Mucosa of rectum (tissue), 2 donors: ENCODE results near the gene KLHL3.
"Not testable (repeated sequence)": the region's sequence is repeated elsewhere in the genome, so short reads cannot be mapped to it uniquely, and the experiment has no call there.

Experiments
- H3K27ac ChIP-seq, 2 donors: one replicate each; pipeline ENCODE4 v1.7.0; 2013; ENCODE audit warnings: inconsistent platforms in 2 of 2, low read depth in 2 of 2, low read length in 2 of 2
- H3K27me3 ChIP-seq, 2 donors: one replicate each; pipeline ENCODE4 v1.7.0; 2013; ENCODE audit warnings: low read length in 2 of 2; ENCODE audit not compliant: control insufficient read depth in 2 of 2, insufficient read depth in 2 of 2
- H3K36me3 ChIP-seq, 2 donors: one replicate each; pipeline ENCODE4 v1.7.0; 2013; ENCODE audit warnings: low read length in 2 of 2; ENCODE audit not compliant: control insufficient read depth in 2 of 2, insufficient read depth in 2 of 2
- H3K4me1 ChIP-seq, 2 donors: one replicate each; pipeline ENCODE4 v1.7.0; 2013; ENCODE audit warnings: low read length in 2 of 2, mild to moderate bottlenecking in 1 of 2; ENCODE audit not compliant: control insufficient read depth in 2 of 2, insufficient read depth in 2 of 2
- H3K4me3 ChIP-seq, 2 donors: one replicate each; pipeline ENCODE4 v1.7.0; 2013; ENCODE audit warnings: low read length in 2 of 2
- H3K9ac ChIP-seq, 2 donors: one replicate each; pipeline ENCODE4 v1.7.0; 2013; ENCODE audit warnings: low read length in 2 of 2, low read depth in 1 of 2, mild to moderate bottlenecking in 1 of 2
- H3K9me3 ChIP-seq, 2 donors: one replicate each; pipeline ENCODE4 v1.7.0; 2013; ENCODE audit warnings: low read length in 2 of 2; ENCODE audit not compliant: control insufficient read depth in 2 of 2
- donor health status: healthy.
- donor health status: Normal muscosa, but diverticular disease.

KLHL3 gene

DNA sequence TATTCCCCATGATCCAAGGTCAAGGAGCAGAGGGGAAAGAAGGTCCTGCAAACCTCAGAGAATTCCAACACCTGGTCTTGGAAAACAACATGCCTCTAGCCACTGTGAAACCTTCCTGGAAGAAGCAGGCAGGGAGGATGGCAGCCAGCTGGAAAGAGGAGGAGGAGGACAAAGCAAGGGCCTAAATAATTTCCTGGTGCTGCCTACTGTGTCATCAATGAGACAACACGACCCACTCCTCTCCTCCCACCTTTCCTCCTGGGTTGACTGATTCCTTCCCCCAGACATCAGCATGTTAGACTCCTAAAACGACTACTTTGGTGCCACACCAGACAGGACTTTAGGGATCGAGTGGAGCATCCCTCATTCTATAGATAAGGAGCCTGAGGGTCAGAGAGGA is 78.8 kb downstream of the KLHL3 start:
- Histone ChIP-seq H3K9ac (no peak overlapping the region), H3K4me3 (no peak overlapping the region), H3K4me1 (no peaks in the 10 kb centered on the region), H3K27me3 (no peaks in the 10 kb centered on the region), H3K27ac (no peak overlapping the region), H3K9me3 (no peaks in the 10 kb centered on the region), H3K36me3 (no peaks in the 10 kb centered on the region)

DNA sequence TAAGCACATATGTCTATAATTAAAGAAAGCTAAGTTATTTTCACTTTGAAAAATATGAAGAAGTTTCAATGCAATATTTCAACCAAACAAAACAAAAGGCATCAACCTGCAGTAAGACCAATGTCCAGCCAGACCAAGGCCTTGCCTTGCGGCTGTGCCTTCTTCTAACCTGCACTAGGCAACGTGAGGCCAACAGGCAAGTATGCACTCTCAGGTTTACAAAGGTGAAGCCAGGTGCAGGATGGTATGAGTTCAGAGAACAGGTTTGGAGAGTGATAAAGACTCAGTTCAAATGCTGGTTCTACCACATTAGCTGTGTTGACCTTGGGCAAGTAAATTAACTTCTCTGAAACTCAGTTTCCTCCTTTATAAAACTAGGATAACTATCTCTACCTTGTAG is 79.3 kb downstream of the KLHL3 start:
- Histone ChIP-seq H3K4me1 (no peaks in the 10 kb centered on the region), H3K27me3 (no peaks in the 10 kb centered on the region), H3K36me3 (no peaks in the 10 kb centered on the region), H3K27ac (no peak overlapping the region), H3K9ac (no peak overlapping the region), H3K4me3 (no peak overlapping the region), H3K9me3 (no peaks in the 10 kb centered on the region)

DNA sequence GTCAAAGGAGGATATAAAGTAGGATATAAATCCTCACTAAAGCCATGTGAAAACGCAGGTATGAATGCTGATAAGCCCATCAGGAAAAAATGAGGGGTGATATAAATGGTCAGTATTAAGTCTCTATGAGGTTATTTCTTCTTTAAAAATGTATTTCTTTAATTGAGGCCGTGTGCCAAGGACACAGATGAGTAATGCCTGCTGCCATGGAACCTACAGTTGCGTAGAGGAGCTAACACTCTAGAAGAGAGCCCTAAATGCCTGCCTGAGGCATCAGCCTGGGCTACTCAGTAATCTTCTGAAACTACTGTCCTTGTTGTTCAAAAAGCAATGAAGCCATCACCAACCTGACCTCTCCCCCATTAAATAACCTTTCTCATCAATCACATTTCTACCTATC is 84.9 kb downstream of the KLHL3 start:
- Histone ChIP-seq H3K9me3 (no peaks in the 10 kb centered on the region), H3K4me3 (no peak overlapping the region), H3K27ac (no peak overlapping the region), H3K9ac (no peak overlapping the region), H3K36me3 (no peaks in the 10 kb centered on the region), H3K27me3 (no peaks in the 10 kb centered on the region), H3K4me1 (no peaks in the 10 kb centered on the region)

DNA sequence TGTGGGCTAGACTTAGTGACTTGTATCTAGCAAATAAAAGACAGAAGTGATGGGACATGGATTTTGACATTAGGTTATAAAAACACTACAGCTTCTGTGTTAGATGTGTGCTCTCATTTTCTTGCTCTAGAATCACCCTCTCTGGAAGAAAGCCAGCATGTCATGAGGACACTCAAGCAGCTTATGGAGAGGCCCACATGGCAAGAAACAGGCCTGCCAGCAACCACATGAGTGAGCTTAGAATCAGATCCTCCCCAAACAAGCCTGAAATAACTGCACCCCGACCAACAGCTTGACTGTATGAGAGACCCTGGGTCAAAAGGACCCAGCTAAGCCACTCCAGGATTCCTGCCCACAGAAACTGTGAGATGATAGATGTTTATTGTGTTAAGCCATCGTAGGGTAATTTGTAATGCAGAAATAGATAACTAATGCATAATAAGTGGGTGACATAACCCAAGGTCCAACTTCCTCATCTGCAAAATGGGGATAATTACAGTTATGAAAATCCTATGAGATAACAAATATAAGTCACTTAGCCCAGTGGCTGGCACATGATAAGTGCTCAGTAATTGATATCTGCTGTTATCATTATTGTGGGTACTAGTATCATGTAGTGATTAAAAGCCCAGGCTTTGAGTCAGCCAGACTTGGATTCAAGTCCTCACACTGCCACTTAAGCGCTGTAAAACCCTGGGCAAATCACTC is 86.5 kb downstream of the KLHL3 start:
- Histone ChIP-seq H3K27ac (no peak overlapping the region), H3K27me3 (no peaks in the 10 kb centered on the region), H3K36me3 (no peaks in the 10 kb centered on the region), H3K9ac (no peak overlapping the region), H3K9me3 (no peaks in the 10 kb centered on the region), H3K4me1 (no peaks in the 10 kb centered on the region), H3K4me3 (no peak overlapping the region)

DNA sequence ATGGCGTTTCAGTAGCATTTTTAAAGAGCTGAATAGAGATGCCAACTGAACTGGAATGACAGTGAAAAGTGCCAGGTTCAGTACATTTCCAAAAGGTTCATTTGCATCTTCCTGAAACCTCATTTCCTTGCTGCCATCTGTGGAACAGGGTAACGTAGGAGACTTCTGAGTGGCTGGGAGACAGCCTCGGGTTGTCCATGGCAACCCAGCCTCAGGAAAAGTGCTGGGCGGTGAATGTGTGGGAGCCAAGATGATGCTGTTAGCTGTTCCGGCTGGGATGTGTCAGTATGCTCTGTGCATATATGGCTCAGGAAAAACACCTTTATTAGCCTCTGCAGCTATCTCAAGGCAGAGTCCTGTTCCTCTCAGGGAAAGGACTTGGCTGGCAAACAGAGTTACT is 87.5 kb downstream of the KLHL3 start:
- H3K27ac ChIP-seq = no peak overlapping the region
- no peaks in the 10 kb centered on the region for H3K27me3 ChIP-seq
- H3K9ac ChIP-seq = no peak overlapping the region
- no peaks in the 10 kb centered on the region for H3K4me1 ChIP-seq
- H3K9me3 ChIP-seq = no peaks in the 10 kb centered on the region
- no peaks in the 10 kb centered on the region for H3K36me3 ChIP-seq
- no peak overlapping the region for H3K4me3 ChIP-seq

DNA sequence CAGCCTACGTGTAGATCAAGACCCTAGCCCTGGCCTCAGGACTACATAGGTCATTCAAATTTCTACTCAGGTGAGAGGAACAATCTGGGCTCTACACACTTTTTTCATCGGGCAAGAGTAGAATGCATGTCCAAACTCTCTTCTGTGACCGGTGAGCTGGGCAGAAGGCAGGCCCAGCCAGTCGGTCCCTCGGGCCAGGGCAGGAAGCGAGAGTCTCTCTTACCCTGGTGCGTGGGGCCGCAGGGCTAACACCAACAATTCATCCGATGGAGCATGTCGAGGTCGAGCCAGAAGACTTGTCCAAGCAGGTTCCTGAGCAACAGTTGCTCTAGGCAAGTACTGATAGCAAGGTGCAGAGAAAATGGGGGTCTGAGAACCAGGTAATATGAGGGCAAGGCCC is 88.5 kb downstream of the KLHL3 start:
- Histone ChIP-seq H3K27me3 (no peaks in the 10 kb centered on the region), H3K36me3 (no peaks in the 10 kb centered on the region), H3K4me3 (no peak overlapping the region), H3K4me1 (no peaks in the 10 kb centered on the region), H3K27ac (no peak overlapping the region), H3K9ac (no peak overlapping the region), H3K9me3 (no peaks in the 10 kb centered on the region)

DNA sequence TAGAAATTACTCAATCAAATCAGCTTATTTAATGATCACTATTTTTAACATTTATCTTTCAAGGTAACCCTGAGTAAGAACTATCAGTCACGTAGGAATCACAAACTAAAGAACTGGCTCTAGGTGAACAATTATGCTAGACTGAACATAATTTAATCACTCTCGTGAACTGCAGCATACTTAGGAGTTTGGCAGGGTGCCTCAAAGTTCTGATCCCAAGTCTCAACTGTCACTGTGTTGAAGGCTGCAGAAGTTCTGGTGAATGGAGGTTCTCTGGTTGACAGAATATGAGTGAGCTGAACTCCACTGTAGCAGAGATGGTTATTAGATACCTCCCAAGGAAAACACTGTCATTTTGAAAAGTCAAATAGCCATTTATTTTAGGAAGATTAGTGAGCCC is 89.1 kb downstream of the KLHL3 start:
- Histone ChIP-seq H3K4me3 (no peak overlapping the region), H3K9me3 (no peaks in the 10 kb centered on the region), H3K9ac (no peak overlapping the region), H3K27ac (no peak overlapping the region), H3K36me3 (no peaks in the 10 kb centered on the region), H3K4me1 (no peaks in the 10 kb centered on the region), H3K27me3 (no peaks in the 10 kb centered on the region)

DNA sequence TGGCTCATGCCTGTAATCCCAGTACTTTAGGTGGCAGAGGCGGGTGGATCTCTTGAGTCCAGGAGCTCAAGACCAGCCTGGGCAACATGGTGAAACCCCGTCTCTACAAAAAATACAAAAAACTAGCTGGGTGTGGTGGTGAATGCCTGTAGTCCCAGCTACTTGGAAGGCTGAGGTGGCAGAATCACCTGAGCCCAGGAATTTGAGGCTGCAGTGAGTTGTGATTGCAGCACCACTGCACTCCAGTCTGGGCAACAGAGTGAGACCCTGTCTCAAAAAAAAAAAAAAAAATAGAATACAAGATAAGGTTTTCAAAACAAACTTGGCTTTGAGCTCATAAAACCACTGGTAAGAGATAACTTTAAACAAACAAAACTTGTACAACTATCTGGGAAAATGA is 92.8 kb downstream of the KLHL3 start:
- H3K27me3 ChIP-seq, H3K36me3 ChIP-seq, H3K4me3 ChIP-seq, H3K27ac ChIP-seq, H3K9me3 ChIP-seq, H3K4me1 ChIP-seq, H3K9ac ChIP-seq: not testable (repeated sequence)

DNA sequence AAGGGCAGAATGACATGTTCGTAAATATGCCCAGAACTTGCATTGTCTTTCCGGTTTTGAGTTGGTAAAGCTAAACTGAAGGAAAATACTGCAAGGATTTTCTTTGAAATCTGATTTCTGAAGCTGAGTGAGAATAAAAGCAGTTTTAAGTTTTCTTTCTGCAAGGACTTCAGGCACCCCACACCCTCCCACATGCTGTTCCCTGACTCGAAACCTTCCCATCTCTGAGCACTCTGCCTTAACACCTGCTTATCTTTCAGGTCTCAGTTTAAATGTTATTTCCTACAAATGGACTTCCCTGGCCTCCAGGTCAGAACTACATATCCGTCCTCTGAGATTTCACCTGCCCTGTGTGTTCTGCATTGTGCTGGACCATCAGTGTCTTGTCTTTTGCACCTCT is 93.8 kb downstream of the KLHL3 start:
- H3K9me3 ChIP-seq = no peaks in the 10 kb centered on the region
- no peak overlapping the region for H3K4me3 ChIP-seq
- no peak overlapping the region for H3K9ac ChIP-seq
- no peak overlapping the region for H3K27ac ChIP-seq
- no peaks in the 10 kb centered on the region for H3K27me3 ChIP-seq
- H3K4me1 ChIP-seq = no peaks in the 10 kb centered on the region
- H3K36me3 ChIP-seq = peaks cover 0 to 3% of the 10 kb centered on the region in 2 donors

DNA sequence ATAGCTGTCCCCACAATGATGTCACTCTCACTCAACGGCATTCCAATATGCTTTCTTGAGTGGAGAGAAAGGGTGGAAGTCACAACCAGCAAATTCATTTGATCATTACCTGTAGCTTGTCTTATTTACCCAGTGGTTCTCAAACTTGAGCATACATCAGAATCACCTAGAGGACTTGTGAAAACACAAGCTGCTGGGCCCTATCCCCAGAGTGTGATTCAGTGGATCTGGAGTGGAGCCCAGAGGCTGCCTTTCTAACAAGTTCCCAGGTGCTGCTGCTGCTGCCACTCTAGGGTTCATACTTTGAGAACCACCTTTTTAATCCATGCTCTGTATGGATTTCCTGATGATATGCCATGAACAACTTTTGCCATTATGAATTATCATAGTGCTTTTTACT is 94.7 kb downstream of the KLHL3 start:
- H3K9me3 ChIP-seq = no peaks in the 10 kb centered on the region
- H3K4me1 ChIP-seq = no peaks in the 10 kb centered on the region
- H3K27ac ChIP-seq = no peak overlapping the region
- H3K36me3 ChIP-seq = peaks cover 0 to 3% of the 10 kb centered on the region in 2 donors
- H3K27me3 ChIP-seq = no peaks in the 10 kb centered on the region
- no peak overlapping the region for H3K4me3 ChIP-seq
- no peak overlapping the region for H3K9ac ChIP-seq

DNA sequence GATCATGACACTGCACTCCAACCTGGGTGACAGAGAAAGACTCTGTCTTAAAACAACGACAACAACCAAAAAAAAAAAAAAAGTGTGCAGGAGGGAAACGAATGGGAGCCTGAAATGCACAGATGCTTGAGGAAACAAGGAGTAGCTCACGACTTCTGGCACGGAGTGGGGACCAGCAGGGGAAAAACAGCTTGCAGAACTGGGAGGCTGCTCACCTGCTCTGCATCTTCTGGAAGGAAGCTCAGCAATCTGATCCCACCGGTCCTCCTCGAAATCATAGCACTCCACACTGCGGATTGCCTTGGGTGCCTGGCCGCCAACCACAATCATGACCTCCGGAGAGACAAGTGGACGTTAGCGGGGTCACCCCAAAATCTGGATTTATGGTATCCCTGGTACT is 96.2 kb downstream of the KLHL3 start:
- H3K9me3 ChIP-seq = no peaks in the 10 kb centered on the region
- no peak overlapping the region for H3K27ac ChIP-seq
- no peaks in the 10 kb centered on the region for H3K4me1 ChIP-seq

More for the DNA sequence above, 96.2 kb downstream of the KLHL3 start:
- Histone ChIP-seq H3K9ac (no peak overlapping the region), H3K4me3 (no peak overlapping the region), H3K27me3 (no peaks in the 10 kb centered on the region), H3K36me3 (peaks cover 0 to 3% of the 10 kb centered on the region in 2 donors)
